ENCODE results near the gene IL2RA. TPM values are rescaled to one million over a fixed set of nuclear protein-coding genes. Genes with fewer than 3 reads are reported as not detected.

Gene IL2RA
- total and polyA plus RNA-seq, 8 donors = 0.11 to 4.1 (median 0.33) TPM

GRCh38 chr10:6058682-6059475, 3.3 kb downstream of the IL2RA start:
- DNase-seq = no peak
- peaks cover 0 to 14% of the 10 kb centered on the region in 2 donors for H3K4me1 ChIP-seq
- no peaks in the 10 kb centered on the region for H3K36me3 ChIP-seq
- H3K4me3 ChIP-seq = no peak overlapping the region
- no peaks in the 10 kb centered on the region for H3K27me3 ChIP-seq
- TF ChIP-seq, protein P1, sequence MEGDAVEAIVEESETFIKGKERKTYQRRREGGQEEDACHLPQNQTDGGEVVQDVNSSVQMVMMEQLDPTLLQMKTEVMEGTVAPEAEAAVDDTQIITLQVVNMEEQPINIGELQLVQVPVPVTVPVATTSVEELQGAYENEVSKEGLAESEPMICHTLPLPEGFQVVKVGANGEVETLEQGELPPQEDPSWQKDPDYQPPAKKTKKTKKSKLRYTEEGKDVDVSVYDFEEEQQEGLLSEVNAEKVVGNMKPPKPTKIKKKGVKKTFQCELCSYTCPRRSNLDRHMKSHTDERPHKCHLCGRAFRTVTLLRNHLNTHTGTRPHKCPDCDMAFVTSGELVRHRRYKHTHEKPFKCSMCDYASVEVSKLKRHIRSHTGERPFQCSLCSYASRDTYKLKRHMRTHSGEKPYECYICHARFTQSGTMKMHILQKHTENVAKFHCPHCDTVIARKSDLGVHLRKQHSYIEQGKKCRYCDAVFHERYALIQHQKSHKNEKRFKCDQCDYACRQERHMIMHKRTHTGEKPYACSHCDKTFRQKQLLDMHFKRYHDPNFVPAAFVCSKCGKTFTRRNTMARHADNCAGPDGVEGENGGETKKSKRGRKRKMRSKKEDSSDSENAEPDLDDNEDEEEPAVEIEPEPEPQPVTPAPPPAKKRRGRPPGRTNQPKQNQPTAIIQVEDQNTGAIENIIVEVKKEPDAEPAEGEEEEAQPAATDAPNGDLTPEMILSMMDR (IDR thresholded peaks at IDR 0.05) = no peak
- no peak for ATAC-seq
- H3K27ac ChIP-seq = no peak overlapping the region
- intact Hi-C loops (cut with DNase I) = no loop called here
- no peaks in the 10 kb centered on the region for H3K9me3 ChIP-seq

GRCh38 chr10:6056411-6057135, 5.6 kb downstream of the IL2RA start:
- Histone ChIP-seq H3K36me3 (no peaks in the 10 kb centered on the region), H3K27me3 (no peaks in the 10 kb centered on the region), H3K9me3 (no peaks in the 10 kb centered on the region), H3K27ac (no peak overlapping the region), H3K4me1 (peaks cover 8 to 31% of the 10 kb centered on the region in 2 donors), H3K4me3 (no peak overlapping the region)
- DNase-seq = no peak
- TF ChIP-seq, protein P1 (IDR thresholded peaks at IDR 0.05) = no peak
- no peak for ATAC-seq
- intact Hi-C loops (cut with DNase I) = no loop called here

- TF ChIP-seq, protein P1 (IDR thresholded peaks at IDR 0.05) = no peak
- peaks cover 12 to 37% of the 10 kb centered on the region in 2 donors for H3K4me1 ChIP-seq
- no peak for DNase-seq
- no peaks in the 10 kb centered on the region for H3K36me3 ChIP-seq
- no peaks in the 10 kb centered on the region for H3K27me3 ChIP-seq
- H3K27ac ChIP-seq = no peak overlapping the region
- H3K9me3 ChIP-seq = no peaks in the 10 kb centered on the region
- intact Hi-C loops (cut with DNase I) = no loop called here
- H3K4me3 ChIP-seq = no peak overlapping the region
- ATAC-seq = no peak
Observed at GRCh38 chr10:6055929-6056328, 6.2 kb downstream of the IL2RA start.

- Histone ChIP-seq H3K9me3 (no peaks in the 10 kb centered on the region), H3K27me3 (no peaks in the 10 kb centered on the region), H3K4me1 (peaks cover 12 to 43% of the 10 kb centered on the region in 2 donors), H3K4me3 (no peak overlapping the region), H3K27ac (peak overlapping the region in 1 of 2 donors; percentile 64), H3K36me3 (no peaks in the 10 kb centered on the region)
- TF ChIP-seq, protein P1 (IDR thresholded peaks at IDR 0.05) = no peak
- no peak for DNase-seq
- intact Hi-C loops (cut with DNase I) = no loop called here
- no peak for ATAC-seq
Observed at GRCh38 chr10:6054884-6055283, 7.3 kb downstream of the IL2RA start.

Data from left lung (tissue), 10 donors.